Measurements from ENCODE around the gene SAMD10. TPM values are rescaled to one million over a fixed set of nuclear protein-coding genes. Genes with fewer than 3 reads are reported as not detected.

SAMD10 gene
- polyA plus RNA-seq, 2 donors = 9.4 to 13.1 TPM

- WGBS, 2 donors = 97 to 98% methylated on average over 26 of the region's 26 CpGs
- peaks cover 13 to 54% of the 10 kb centered on the region in 2 donors for H3K36me3 ChIP-seq (ENCODE audit: control insufficient read depth in 2 of 2, insufficient read depth in 2 of 2, low read length in 1 of 2)
- no peaks in the 10 kb centered on the region for H3K27me3 ChIP-seq (ENCODE audit: control insufficient read depth in 1 of 2, insufficient read depth in 2 of 2, low read length in 2 of 2)
- no peak overlapping the region for H3K4me3 ChIP-seq (ENCODE audit: low read depth in 1 of 2, low read length in 2 of 2)
- no peak overlapping the region for H3K27ac ChIP-seq (ENCODE audit: low read depth in 2 of 2, low read length in 1 of 2)
- H3K4me1 ChIP-seq (ENCODE audit: control insufficient read depth in 2 of 2, insufficient read depth in 2 of 2, low read length in 1 of 2) = no peaks in the 10 kb centered on the region
- no peaks in the 10 kb centered on the region for H3K9me3 ChIP-seq (ENCODE audit: control insufficient read depth in 2 of 2, insufficient read depth in 1 of 2, low read depth in 1 of 2, low read length in 1 of 2)
These were observed 50.4 kb downstream of the SAMD10 start for GRCh38 chr20:63929071-63929470.

GRCh38 chr20:63926298-63926697 lies 53.1 kb downstream of the SAMD10 start:
- Histone ChIP-seq H3K9me3 (ENCODE audit: control insufficient read depth in 2 of 2, insufficient read depth in 1 of 2, low read depth in 1 of 2, low read length in 1 of 2) (no peaks in the 10 kb centered on the region), H3K27ac (ENCODE audit: low read depth in 2 of 2, low read length in 1 of 2) (no peak overlapping the region), H3K4me3 (ENCODE audit: low read depth in 1 of 2, low read length in 2 of 2) (no peak overlapping the region), H3K4me1 (ENCODE audit: control insufficient read depth in 2 of 2, insufficient read depth in 2 of 2, low read length in 1 of 2) (no peaks in the 10 kb centered on the region), H3K27me3 (ENCODE audit: control insufficient read depth in 1 of 2, insufficient read depth in 2 of 2, low read length in 2 of 2) (no peaks in the 10 kb centered on the region), H3K36me3 (ENCODE audit: control insufficient read depth in 2 of 2, insufficient read depth in 2 of 2, low read length in 1 of 2) (peaks cover 13 to 38% of the 10 kb centered on the region in 2 donors)
- WGBS, 2 donors = 69 to 73% methylated on average over 8 of the region's 8 CpGs

DNA sequence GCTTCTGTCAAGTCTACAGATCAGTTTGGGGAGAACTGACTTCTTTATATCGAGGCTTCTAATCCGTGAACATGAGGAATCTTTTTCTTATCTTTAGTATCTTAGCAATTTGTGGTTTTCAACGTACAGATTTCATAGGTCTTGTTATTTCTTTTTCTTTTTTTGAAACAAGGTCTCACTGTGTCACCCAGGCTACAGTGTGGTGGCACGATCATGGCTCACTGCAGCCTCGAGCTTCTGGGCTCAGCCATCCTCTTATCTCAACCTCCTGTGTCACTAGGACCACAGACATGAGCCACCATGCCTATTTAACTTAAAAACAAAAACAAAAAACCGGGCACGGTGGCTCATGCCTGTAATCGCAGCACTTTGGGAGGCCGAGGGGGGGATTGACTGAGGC lies 55.2 kb downstream of the SAMD10 start:
- H3K27ac ChIP-seq (ENCODE audit: low read depth in 2 of 2, low read length in 1 of 2) = no peak overlapping the region
- H3K4me3 ChIP-seq (ENCODE audit: low read depth in 1 of 2, low read length in 2 of 2) = no peak overlapping the region
- WGBS, 2 donors = 78 to 82% methylated on average over 9 of the region's 9 CpGs
- peaks cover 7 to 28% of the 10 kb centered on the region in 2 donors for H3K36me3 ChIP-seq (ENCODE audit: control insufficient read depth in 2 of 2, insufficient read depth in 2 of 2, low read length in 1 of 2)
- no peaks in the 10 kb centered on the region for H3K4me1 ChIP-seq (ENCODE audit: control insufficient read depth in 2 of 2, insufficient read depth in 2 of 2, low read length in 1 of 2)
- H3K9me3 ChIP-seq (ENCODE audit: control insufficient read depth in 2 of 2, insufficient read depth in 1 of 2, low read depth in 1 of 2, low read length in 1 of 2) = no peaks in the 10 kb centered on the region
- no peaks in the 10 kb centered on the region for H3K27me3 ChIP-seq (ENCODE audit: control insufficient read depth in 1 of 2, insufficient read depth in 2 of 2, low read length in 2 of 2)

Other genes with a start within 250 kb of the SAMD10 start
- gene LIME1, start 243.0 kb downstream of the SAMD10 start, polyA plus RNA-seq = 10 to 100 TPM; 12.6 to 24.5 TPM
- 10 to 100 TPM; 43.8 to 77.5 TPM for gene SLC2A4RG, start 239.9 kb downstream of the SAMD10 start, polyA plus RNA-seq
- 1 to 10 TPM in 1 of 2 donors, under 1 TPM in 1; 0.68 to 1.0 TPM for gene ZBTB46, start 148.4 kb downstream of the SAMD10 start, polyA plus RNA-seq
- under 1 TPM; 0.42 to 0.92 TPM for gene ABHD16B, start 118.1 kb downstream of the SAMD10 start, polyA plus RNA-seq
- 100 to 1,000 TPM in 1 of 2 donors, 10 to 100 TPM in 1; 82.0 to 107 TPM for gene TPD52L2, start 114.4 kb downstream of the SAMD10 start, polyA plus RNA-seq
- 10 to 100 TPM; 42.9 to 59.4 TPM for gene DNAJC5, start 84.5 kb downstream of the SAMD10 start, polyA plus RNA-seq
- 10 to 100 TPM; 40.6 to 47.3 TPM for gene UCKL1, start 23.2 kb downstream of the SAMD10 start, polyA plus RNA-seq
- 10 to 100 TPM; 10.1 to 18.3 TPM for gene ZNF512B, start 9.7 kb downstream of the SAMD10 start, polyA plus RNA-seq
- 10 to 100 TPM; 24.6 to 39.0 TPM for gene PRPF6, start 1.5 kb upstream of the SAMD10 start, polyA plus RNA-seq
- under 1 TPM; 0.38 to 0.67 TPM for gene C20orf204, start 56.5 kb upstream of the SAMD10 start, polyA plus RNA-seq
- 1 to 10 TPM; 3.1 to 7.5 TPM for gene SOX18, start 70.0 kb upstream of the SAMD10 start, polyA plus RNA-seq
- 10 to 100 TPM; 14.8 to 15.3 TPM for gene TCEA2, start 83.6 kb upstream of the SAMD10 start, polyA plus RNA-seq
- gene RGS19, start 99.9 kb upstream of the SAMD10 start, polyA plus RNA-seq = 1 to 10 TPM; 5.0 to 8.7 TPM
- gene OPRL1, start 100.4 kb upstream of the SAMD10 start, polyA plus RNA-seq = under 1 TPM; 0.13 to 0.14 TPM
- under 1 TPM in 1 of 2 donors, not detected in 1; 0.09 TPM for gene LKAAEAR1, start 104.8 kb upstream of the SAMD10 start, polyA plus RNA-seq
- gene NPBWR2, start 127.9 kb upstream of the SAMD10 start, polyA plus RNA-seq = not detected
- not detected for gene MYT1, start 184.8 kb upstream of the SAMD10 start, polyA plus RNA-seq

Measured in esophagus (tissue), 2 donors.